Mesendoderm (in vitro differentiated cells): Measurements from ENCODE around the gene ACTG1.
"Not testable (repeated sequence)": the region's sequence is repeated elsewhere in the genome, so short reads cannot be mapped to it uniquely, and the experiment has no call there.

Experiments
- DNase-seq: peaks from one replicate; pipeline ENCODE4 v3.0.0; 2013
- H2AK5ac ChIP-seq: 2 replicates; pipeline ENCODE4 v1.6.1; 2013; ENCODE audit warnings: low read length, inconsistent platforms
- H2BK120ac ChIP-seq: 2 replicates; pipeline ENCODE4 v1.6.1; 2013; ENCODE audit warnings: low read depth, mild to moderate bottlenecking, low read length, moderate library complexity, mixed read lengths
- H2BK15ac ChIP-seq: replicated peaks from 2 replicates; pipeline ENCODE4 v1.6.1; 2013; ENCODE audit warnings: low read depth, mild to moderate bottlenecking, moderate library complexity
- H2BK5ac ChIP-seq: 2 replicates; pipeline ENCODE4 v1.6.1; 2013; ENCODE audit warnings: low read length, inconsistent platforms
- H3K18ac ChIP-seq: 2 replicates; pipeline ENCODE4 v1.6.1; 2013; ENCODE audit warnings: mild to moderate bottlenecking, low read length, mixed read lengths
- H3K23ac ChIP-seq: one replicate; pipeline ENCODE4 v1.6.1; 2013; ENCODE audit warnings: low read length
- H3K27ac ChIP-seq: 2 replicates; pipeline ENCODE4 v1.5.1; 2013; ENCODE audit warnings: low read depth, mild to moderate bottlenecking, inconsistent platforms, low read length, moderate library complexity
- H3K27me3 ChIP-seq: 2 replicates; pipeline ENCODE4 v1.6.1; 2013; ENCODE audit warnings: low read length, control low read depth, mild to moderate bottlenecking, inconsistent platforms; ENCODE audit not compliant: insufficient read depth, poor library complexity
- H3K36me3 ChIP-seq: 2 replicates; pipeline ENCODE4 v1.6.1; 2013; ENCODE audit warnings: low read length, inconsistent platforms; ENCODE audit not compliant: control insufficient read depth, insufficient read depth
- H3K4ac ChIP-seq: one replicate; pipeline ENCODE4 v1.6.1; 2013; ENCODE audit warnings: low read depth, mild to moderate bottlenecking, low read length, moderate library complexity
- H3K4me1 ChIP-seq: 2 replicates; pipeline ENCODE4 v1.6.1; 2013; ENCODE audit warnings: low read depth, low read length, inconsistent platforms; ENCODE audit not compliant: control insufficient read depth
- H3K4me2 ChIP-seq: 2 replicates; pipeline ENCODE4 v1.6.1; 2013; ENCODE audit warnings: low read length
- H3K4me3 ChIP-seq: 2 replicates; pipeline ENCODE4 v1.5.1; 2013; ENCODE audit warnings: mild to moderate bottlenecking, low read length
- H3K56ac ChIP-seq: one replicate; pipeline ENCODE4 v1.6.1; 2013; ENCODE audit warnings: low read length
- H3K79me1 ChIP-seq: 2 replicates; pipeline ENCODE4 v1.6.1; 2013; ENCODE audit warnings: low read length, inconsistent platforms
- H3K79me2 ChIP-seq: 2 replicates; pipeline ENCODE4 v1.6.1; 2013; ENCODE audit warnings: mild to moderate bottlenecking, low read length; ENCODE audit not compliant: control insufficient read depth, insufficient read depth
- H3K9ac ChIP-seq: 2 replicates; pipeline ENCODE4 v1.6.1; 2013; ENCODE audit warnings: low read length, inconsistent platforms
- H4K5ac ChIP-seq: one replicate; pipeline ENCODE4 v1.6.1; 2013; ENCODE audit warnings: low read length
- H4K8ac ChIP-seq: one replicate; pipeline ENCODE4 v1.6.1; 2013; ENCODE audit warnings: low read depth, mild to moderate bottlenecking, control low read depth, low read length, moderate library complexity
- WGBS: extraction: QIAGEN DNeasy Blood & Tissue Kit; methylation state at CpG from one replicate; pipeline ENCODE4 v1.1.7; 2013; ENCODE audit warnings: low lambda C conversion rate, missing lambda C conversion rate; ENCODE audit not compliant: insufficient coverage; ENCODE audit errors: extremely low coverage; 5-methylcytosine and 5-hydroxymethylcytosine counted together

Gene ACTG1

GRCh38 chr17:81531998-81532404, 19.4 kb upstream of the ACTG1 start:
- not testable (repeated sequence) for H2BK120ac ChIP-seq, H2BK15ac ChIP-seq, H3K4ac ChIP-seq, H3K79me1 ChIP-seq, H4K5ac ChIP-seq, H4K8ac ChIP-seq, H3K23ac ChIP-seq, H3K9ac ChIP-seq, H3K18ac ChIP-seq, H2AK5ac ChIP-seq, H3K79me2 ChIP-seq, H2BK5ac ChIP-seq, H3K36me3 ChIP-seq, H3K4me1 ChIP-seq, DNase-seq, H3K4me2 ChIP-seq, H3K56ac ChIP-seq, H3K27me3 ChIP-seq, H3K27ac ChIP-seq, H3K4me3 ChIP-seq
- no CpG with 5 or more reads among the region's 3 CpGs for WGBS

GRCh38 chr17:81531013-81531412, 18.4 kb upstream of the ACTG1 start:
- not testable (repeated sequence) for H3K4ac ChIP-seq

GRCh38 chr17:81529437-81529803, 16.8 kb upstream of the ACTG1 start:
- H3K4me1 ChIP-seq: no peaks in the 10 kb centered on the region
- no peak overlapping the region for H3K4me2 ChIP-seq
- H2AK5ac ChIP-seq: no peak overlapping the region
- H3K4me3 ChIP-seq: no peak overlapping the region
- no peak overlapping the region for H2BK5ac ChIP-seq
- no peak for DNase-seq
- no peak overlapping the region for H4K8ac ChIP-seq
- H3K4ac ChIP-seq: no peak overlapping the region
- H3K36me3 ChIP-seq: no peaks in the 10 kb centered on the region
- no peaks in the 10 kb centered on the region for H3K27me3 ChIP-seq
- WGBS: no CpG with 5 or more reads among the region's 6 CpGs
- H3K23ac ChIP-seq: no peak overlapping the region
- H3K56ac ChIP-seq: no peak overlapping the region
- H4K5ac ChIP-seq: no peak overlapping the region
- no peak overlapping the region for H3K9ac ChIP-seq
- no peak overlapping the region for H3K18ac ChIP-seq
- H3K27ac ChIP-seq: no peak overlapping the region
- H2BK15ac ChIP-seq: no peak overlapping the region
- H3K79me2 ChIP-seq: no peaks in the 10 kb centered on the region
- no peak overlapping the region for H2BK120ac ChIP-seq
- H3K79me1 ChIP-seq: no peaks in the 10 kb centered on the region

More at GRCh38 chr17:81531013-81531412, 18.4 kb upstream of the ACTG1 start:
- not testable (repeated sequence) for DNase-seq, H3K4me2 ChIP-seq, H4K5ac ChIP-seq, H3K27ac ChIP-seq, H3K23ac ChIP-seq, H2BK5ac ChIP-seq, H3K4me3 ChIP-seq, H2AK5ac ChIP-seq, H3K18ac ChIP-seq, H3K4me1 ChIP-seq, H2BK120ac ChIP-seq, H3K36me3 ChIP-seq, H3K27me3 ChIP-seq, H2BK15ac ChIP-seq, H3K79me1 ChIP-seq, H3K56ac ChIP-seq, H3K79me2 ChIP-seq, H3K9ac ChIP-seq, H4K8ac ChIP-seq
- no CpG with 5 or more reads among the region's 6 CpGs for WGBS

- Histone ChIP-seq H3K4ac (no peak overlapping the region), H2BK120ac (no peak overlapping the region), H4K5ac (no peak overlapping the region), H3K79me2 (no peaks in the 10 kb centered on the region), H3K18ac (no peak overlapping the region), H3K9ac (no peak overlapping the region), H3K4me2 (no peak overlapping the region), H4K8ac (no peak overlapping the region), H2AK5ac (no peak overlapping the region), H2BK15ac (no peak overlapping the region), H3K4me1 (no peaks in the 10 kb centered on the region), H2BK5ac (no peak overlapping the region), H3K23ac (no peak overlapping the region), H3K4me3 (no peak overlapping the region), H3K36me3 (no peaks in the 10 kb centered on the region), H3K27ac (no peak overlapping the region), H3K56ac (no peak overlapping the region), H3K79me1 (no peaks in the 10 kb centered on the region), H3K27me3 (no peaks in the 10 kb centered on the region)
- no CpG with 5 or more reads among the region's 62 CpGs for WGBS
- DNase-seq: no peak
Measured at GRCh38 chr17:81528651-81529436, 16.2 kb upstream of the ACTG1 start.

GRCh38 chr17:81528384-81528650, 15.7 kb upstream of the ACTG1 start:
- H3K27me3 ChIP-seq: no peaks in the 10 kb centered on the region
- no peak overlapping the region for H4K8ac ChIP-seq
- H3K36me3 ChIP-seq: no peaks in the 10 kb centered on the region
- no peak overlapping the region for H3K23ac ChIP-seq
- H2BK15ac ChIP-seq: no peak overlapping the region
- H2BK5ac ChIP-seq: no peak overlapping the region
- no peak overlapping the region for H3K56ac ChIP-seq
- no peak overlapping the region for H3K18ac ChIP-seq
- H3K4ac ChIP-seq: no peak overlapping the region
- H3K9ac ChIP-seq: no peak overlapping the region
- DNase-seq: no peak
- no CpG with 5 or more reads among the region's 20 CpGs for WGBS
- no peak overlapping the region for H2BK120ac ChIP-seq
- no peak overlapping the region for H3K4me3 ChIP-seq
- H3K4me1 ChIP-seq: no peaks in the 10 kb centered on the region
- no peak overlapping the region for H4K5ac ChIP-seq
- no peak overlapping the region for H2AK5ac ChIP-seq
- no peak overlapping the region for H3K27ac ChIP-seq
- H3K79me1 ChIP-seq: no peaks in the 10 kb centered on the region
- H3K4me2 ChIP-seq: no peak overlapping the region
- H3K79me2 ChIP-seq: no peaks in the 10 kb centered on the region
